Transverse colon (tissue), 4 donors: ENCODE data around the gene MCRIP2. TPM values are rescaled to one million over a fixed set of nuclear protein-coding genes. Genes with fewer than 3 reads are reported as not detected.

Source experiments
- DNase-seq: peaks from one replicate; pipeline ENCODE4 v3.0.0-alpha.2; 2019
- H3K27ac ChIP-seq, 4 donors: fragments of 200-600 bp; sonication (generic); 2 replicates each; pipeline ENCODE4 v1.5.1; 2016 to 2018; ENCODE audit warnings: inconsistent platforms in 4 of 4
- H3K27me3 ChIP-seq: fragments of 200-600 bp; sonication (generic); 2 replicates; pipeline ENCODE4 v1.5.1; 2017; ENCODE audit warnings: inconsistent platforms
- H3K36me3 ChIP-seq, 4 donors: fragments of 200-600 bp; sonication (generic); 2 replicates each; pipeline ENCODE4 v1.5.1; 2017 to 2019; ENCODE audit warnings: inconsistent platforms in 4 of 4
- H3K4me1 ChIP-seq, 4 donors: fragments of 200-600 bp; sonication (generic); 2 replicates each; pipeline ENCODE4 v1.5.1; 2017 to 2020; ENCODE audit warnings: inconsistent platforms in 4 of 4
- H3K4me3 ChIP-seq, 4 donors: fragments of 200-600 bp; sonication (generic); 1 replicate in 1 of 4; 2 replicates in 3 of 4; pipeline versions ENCODE4 v1.5.1 to v1.6.1; 2017 to 2019; ENCODE audit warnings: inconsistent platforms in 4 of 4
- H3K9me3 ChIP-seq, 2 donors: fragments of 200-600 bp; sonication (generic); 2 replicates each; pipeline ENCODE4 v1.5.1; 2017 to 2019; ENCODE audit warnings: inconsistent platforms in 2 of 2
- CTCF ChIP-seq, 5 experiments: fragments of 200-600 bp in 3 of 5; fragments of 450-650 bp in 2 of 5; sonication (generic) in 3 of 5; IDR thresholded peaks; 1 replicate in 2 of 5; 2 replicates in 3 of 5; pipeline ENCODE4 v1.5.1; 2016 to 2017; ENCODE audit warnings: antibody characterized with exemption in 5 of 5, inconsistent platforms in 3 of 5, mild to moderate bottlenecking in 2 of 5, moderate library complexity in 1 of 5
- EP300 ChIP-seq: sonication (generic); formaldehyde crosslinking; IDR thresholded peaks from one replicate; pipeline ENCODE4 v1.6.1; 2017; ENCODE audit warnings: antibody characterized with exemption, low read depth
- POLR2A ChIP-seq: fragments of 450-650 bp; IDR thresholded peaks from one replicate; pipeline ENCODE4 v1.6.1; 2016; ENCODE audit warnings: antibody characterized with exemption, mild to moderate bottlenecking, moderate library complexity
- POLR2AphosphoS5 ChIP-seq, 3 donors: sonication (generic); formaldehyde crosslinking; IDR thresholded peaks; one replicate each; pipeline ENCODE4 v1.6.1; 2016; ENCODE audit warnings: antibody characterized with exemption in 3 of 3
- whole genome bisulfite sequencing, 2 donors: methylation state at CpG; one replicate each; pipeline ENCODE4 v1.1.5; 2018; ENCODE audit warnings: low coverage in 1 of 2; 5-methylcytosine and 5-hydroxymethylcytosine counted together
- in situ Hi-C, 4 donors: fragments of 200-750 bp; cut with MboI; loops; one replicate each; pipeline versions ENCODE4 v1.15.0 to v1.15.1; 2017; ENCODE audit warnings: low sequenced_read_pairs in 3 of 4, low pct_ligation_motif_present in 1 of 4, low pct_unique_long_range_greater_than_20kb in 1 of 4
- intact Hi-C: fragments of 100-400 bp; cut with DNase I; formaldehyde crosslinking; loops from one replicate; pipeline ENCODE4 v1.15.1; 2023; ENCODE audit warnings: low total_unique reads
- total RNA-seq, 4 donors: library from RNA; depleted of rRNA; stranded (reverse); fragments of >200 nt; gene quantifications; one replicate each; pipeline ENCODE4 v1.1.0, GENCODE V29; 2016

Gene MCRIP2
- total RNA-seq, 4 donors from 2014 or later: 158 to 267 (median 211) TPM

- DNase-seq: peak; percentile 89
- WGBS, 2 donors: 48% methylated on average over 28 of the region's 32 CpGs; no CpG with 5 or more reads in 1 of the 2 donors
- TF ChIP-seq CTCF (IDR thresholded peaks at IDR 0.05) (no peak), POLR2AphosphoS5 (IDR thresholded peaks at IDR 0.05) (peak in 2 of 3 donors; percentile 69 to 79), POLR2A (peak; percentile 52), EP300 (no peak)
- H3K27me3 ChIP-seq: no peaks in the 10 kb centered on the region
- H3K27ac ChIP-seq: peak overlapping the region; percentile 93 to 96 (median 95)
- H3K9me3 ChIP-seq: no peaks in the 10 kb centered on the region
- H3K4me3 ChIP-seq: peak overlapping the region in 2 of 4 donors; percentile 13 to 25
- peaks cover 48 to 82% (median 77%) of the 10 kb centered on the region in 4 donors for H3K4me1 ChIP-seq
- in situ Hi-C loops (no loop called here), intact Hi-C loops (no loop called here)
- H3K36me3 ChIP-seq: no peaks in the 10 kb centered on the region
These were observed 4.4 kb downstream of the MCRIP2 start for GRCh38 chr16:645852-646678.

- H3K4me1 ChIP-seq: peaks cover 48 to 78% (median 76%) of the 10 kb centered on the region in 4 donors
- WGBS, 2 donors: 10 to 69% methylated on average over 2 to 11 of the region's 22 CpGs
- in situ Hi-C loops: no loop called here
These were observed 5.1 kb downstream of the MCRIP2 start for GRCh38 chr16:646679-647172.

GRCh38 chr16:647173-647902 lies 5.7 kb downstream of the MCRIP2 start:
- Histone ChIP-seq H3K4me3 (peak overlapping the region in 2 of 4 donors; percentile 81 to 86), H3K27me3 (no peaks in the 10 kb centered on the region), H3K36me3 (no peaks in the 10 kb centered on the region), H3K27ac (peak overlapping the region; percentile 93 to 96 (median 95)), H3K9me3 (no peaks in the 10 kb centered on the region), H3K4me1 (peaks cover 48 to 76% (median 76%) of the 10 kb centered on the region in 4 donors)
- intact Hi-C loops: no loop called here
- 21% methylated on average over 19 of the region's 25 CpGs; no CpG with 5 or more reads in 1 of the 2 donors for WGBS, 2 donors
- TF ChIP-seq POLR2AphosphoS5 (IDR thresholded peaks at IDR 0.05): peak in 2 of 3 donors; percentile 27 to 34
- no peak for TF ChIP-seq CTCF (IDR thresholded peaks at IDR 0.05)
- TF ChIP-seq POLR2A: peak; percentile 68
- in situ Hi-C loops: no loop called here
- DNase-seq: peak; percentile 71

More at GRCh38 chr16:646679-647172, 5.1 kb downstream of the MCRIP2 start:
- no peaks in the 10 kb centered on the region for H3K9me3 ChIP-seq
- no peaks in the 10 kb centered on the region for H3K36me3 ChIP-seq
- intact Hi-C loops: no loop called here
- DNase-seq: no peak
- TF ChIP-seq POLR2AphosphoS5 (IDR thresholded peaks at IDR 0.05): no peak
- no peak for TF ChIP-seq POLR2A
- no peak for TF ChIP-seq CTCF (IDR thresholded peaks at IDR 0.05)
- TF ChIP-seq EP300: no peak
- H3K4me3 ChIP-seq: peak overlapping the region in 2 of 4 donors; percentile 13 to 25
- no peaks in the 10 kb centered on the region for H3K27me3 ChIP-seq
- peak overlapping the region; percentile 93 to 96 (median 95) for H3K27ac ChIP-seq
